IMR-90 (cell line): ENCODE measurements around the gene TRIML1. TPM values are rescaled to one million over a fixed set of nuclear protein-coding genes. Genes with fewer than 3 reads are reported as not detected.

Source experiments
- ATAC-seq: fragments of 200-7000 bp; cut with Tn5 transposase; 2 replicates; pipeline ENCODE4 v1.9.1; 2020; ENCODE audit warnings: low read depth, mild to moderate bottlenecking, moderate library complexity
- BruUV-seq: library from RNA; stranded (reverse); fragments of 400-500 nt; replicated peaks from 2 replicates; lab custom pipeline; 2021; lab: Mats Ljungman, UMichigan
- CTCF ChIA-PET: fragments of 300-600 bp; formaldehyde crosslinking; extraction: SDS; loops from one replicate; lab custom pipeline; 2021; ENCODE audit warnings: antibody characterized with exemption; lab: Yijun Ruan, JAX
- POLR2A ChIA-PET: fragments of 300-600 bp; sonication (Branson Sonifier 250); formaldehyde crosslinking; loops from one replicate; lab custom pipeline; 2022; ENCODE audit warnings: antibody characterized with exemption; ENCODE audit not compliant: unreplicated experiment; lab: Charles Lee
- DNase-seq: peaks from one replicate; pipeline ENCODE4 v3.0.0; 2013
- H2AFZ ChIP-seq: replicated peaks from 2 replicates; pipeline ENCODE3; 2013; ENCODE audit warnings: low read length, mild to moderate bottlenecking; ENCODE audit not compliant: poor library complexity
- H2AK5ac ChIP-seq: 2 replicates; pipeline ENCODE4 v1.6.1; 2013; ENCODE audit warnings: low read depth, low read length, inconsistent platforms
- H2AK9ac ChIP-seq: replicated peaks from 2 replicates; pipeline ENCODE3; 2013; ENCODE audit warnings: mild to moderate bottlenecking, low read depth, low read length, moderate library complexity; ENCODE audit not compliant: poor library complexity
- H2BK120ac ChIP-seq: 2 replicates; pipeline ENCODE4 v1.6.1; 2013; ENCODE audit warnings: low read depth, low read length, inconsistent platforms
- H2BK15ac ChIP-seq: 3 replicates; pipeline ENCODE4 v1.6.1; 2013; ENCODE audit warnings: low read depth, low read length, inconsistent platforms
- H2BK20ac ChIP-seq: 2 replicates; pipeline ENCODE4 v1.6.1; 2013; ENCODE audit warnings: low read depth, mild to moderate bottlenecking, inconsistent platforms, low read length, moderate library complexity
- H2BK5ac ChIP-seq: 2 replicates; pipeline ENCODE4 v1.6.1; 2013; ENCODE audit warnings: mild to moderate bottlenecking, low read depth, low read length, inconsistent platforms; ENCODE audit not compliant: poor library complexity, severe bottlenecking
- H3K14ac ChIP-seq: replicated peaks from 2 replicates; pipeline ENCODE4 v1.6.1; 2013; ENCODE audit warnings: low read depth, low read length, inconsistent platforms
- H3K18ac ChIP-seq: 2 replicates; pipeline ENCODE4 v1.6.1; 2013; ENCODE audit warnings: low read depth, low read length, control low read depth
- H3K23ac ChIP-seq: 2 replicates; pipeline ENCODE4 v1.6.1; 2013; ENCODE audit warnings: low read depth, low read length, inconsistent platforms
- H3K27ac ChIP-seq: 2 replicates; pipeline ENCODE4 v1.5.1; 2013; ENCODE audit warnings: mild to moderate bottlenecking, control low read depth, low read length; ENCODE audit not compliant: insufficient read depth
- H3K27me3 ChIP-seq: 2 replicates; pipeline ENCODE4 v1.6.1; 2013; ENCODE audit warnings: low read length; ENCODE audit not compliant: control insufficient read depth, insufficient read depth
- H3K36me3 ChIP-seq: 2 replicates; pipeline ENCODE4 v1.6.1; 2013; ENCODE audit warnings: low read length, mixed read lengths; ENCODE audit not compliant: control insufficient read depth, insufficient read depth
- H3K4ac ChIP-seq: 2 replicates; pipeline ENCODE4 v1.6.1; 2013; ENCODE audit warnings: low read depth, low read length, inconsistent platforms
- H3K4me1 ChIP-seq: 2 replicates; pipeline ENCODE4 v1.6.1; 2013; ENCODE audit warnings: low read length, mixed read lengths; ENCODE audit not compliant: control insufficient read depth, insufficient read depth
- H3K4me2 ChIP-seq: 2 replicates; pipeline ENCODE4 v1.6.1; 2013; ENCODE audit warnings: low read depth, mild to moderate bottlenecking, control low read depth, low read length, moderate library complexity
- H3K4me3 ChIP-seq: 2 replicates; pipeline ENCODE4 v1.5.1; 2013; ENCODE audit warnings: low read depth, mild to moderate bottlenecking, control low read depth, low read length, moderate library complexity; ENCODE audit not compliant: insufficient read depth
- H3K56ac ChIP-seq: 2 replicates; pipeline ENCODE4 v1.6.1; 2013; ENCODE audit warnings: low read length, inconsistent platforms; ENCODE audit not compliant: insufficient read depth; ENCODE audit errors: extremely low read depth
- H3K79me1 ChIP-seq, 2 experiments: 2 replicates each; pipeline ENCODE4 v1.6.1; 2013; ENCODE audit warnings: low read length in 2 of 2, inconsistent platforms in 1 of 2, low read depth in 1 of 2
- H3K9ac ChIP-seq: 2 replicates; pipeline ENCODE4 v1.6.1; 2013; ENCODE audit warnings: low read depth, low read length, control low read depth
- H3K9me1 ChIP-seq: 2 replicates; pipeline ENCODE4 v1.6.1; 2013; ENCODE audit warnings: low read length, inconsistent platforms; ENCODE audit not compliant: insufficient read depth
- H3K9me3 ChIP-seq: 2 replicates; pipeline ENCODE4 v1.6.1; 2013; ENCODE audit warnings: low read length; ENCODE audit not compliant: control insufficient read depth, insufficient read depth
- H4K20me1 ChIP-seq: 2 replicates; pipeline ENCODE4 v1.6.1; 2013; ENCODE audit warnings: low read length, inconsistent platforms; ENCODE audit not compliant: insufficient read depth
- H4K5ac ChIP-seq: 2 replicates; pipeline ENCODE4 v1.6.1; 2013; ENCODE audit warnings: mild to moderate bottlenecking, low read depth, low read length, control low read depth
- H4K8ac ChIP-seq, 2 experiments: 2 replicates each; pipeline ENCODE4 v1.6.1; 2013; ENCODE audit warnings: low read depth in 2 of 2, low read length in 2 of 2, control low read depth in 1 of 2, inconsistent platforms in 1 of 2
- H4K91ac ChIP-seq: 2 replicates; pipeline ENCODE4 v1.6.1; 2013; ENCODE audit warnings: low read depth, low read length, inconsistent platforms; ENCODE audit not compliant: insufficient read depth
- BHLHE40 ChIP-seq: fragments of 150-350 bp; IDR thresholded peaks from 2 replicates; pipeline ENCODE4 v1.6.1; 2016; ENCODE audit warnings: mild to moderate bottlenecking, low read depth, low read length
- CEBPB ChIP-seq: IDR thresholded peaks from 2 replicates; pipeline ENCODE4 v1.6.1; 2012; ENCODE audit warnings: low read depth, low read length, improper control_type of control experiment
- CHD1 ChIP-seq: IDR thresholded peaks from 2 replicates; pipeline ENCODE4 v1.6.1; 2012; ENCODE audit warnings: low read depth, low read length, improper control_type of control experiment
- FOS ChIP-seq: fragments of 150-350 bp; IDR thresholded peaks from 2 replicates; pipeline ENCODE4 v1.6.1; 2016; ENCODE audit warnings: low read depth, low read length
- MAFK ChIP-seq: IDR thresholded peaks from 2 replicates; pipeline ENCODE4 v1.6.1; 2012; ENCODE audit warnings: low read depth, low read length, improper control_type of control experiment
- MAZ ChIP-seq: IDR thresholded peaks from 2 replicates; pipeline ENCODE4 v1.6.1; 2012; ENCODE audit warnings: low read depth, mild to moderate bottlenecking, low read length, improper control_type of control experiment, moderate library complexity, borderline replicate concordance
- MXI1 ChIP-seq: IDR thresholded peaks from 2 replicates; pipeline ENCODE4 v1.6.1; 2012; ENCODE audit warnings: low read depth, mild to moderate bottlenecking, low read length, moderate library complexity, borderline replicate concordance
- NFE2L2 ChIP-seq: fragments of 150-350 bp; IDR thresholded peaks from 2 replicates; pipeline ENCODE4 v1.6.1; 2016; ENCODE audit warnings: low read depth, mild to moderate bottlenecking, low read length
- POLR2A ChIP-seq: IDR thresholded peaks from 2 replicates; pipeline ENCODE4 v1.6.1; 2012; ENCODE audit warnings: mild to moderate bottlenecking, low read depth, low read length
- RAD21 ChIP-seq: IDR thresholded peaks from 2 replicates; pipeline ENCODE4 v1.6.1; 2012; ENCODE audit warnings: low read length, improper control_type of control experiment
- RCOR1 ChIP-seq: IDR thresholded peaks from 2 replicates; pipeline ENCODE4 v1.6.1; 2012; ENCODE audit warnings: mild to moderate bottlenecking, low read length, improper control_type of control experiment; ENCODE audit not compliant: insufficient replicate concordance
- RFX5 ChIP-seq: IDR thresholded peaks from 2 replicates; pipeline ENCODE4 v1.8.0; 2012; ENCODE audit warnings: low read depth, mild to moderate bottlenecking, low read length, moderate library complexity
- SMC3 ChIP-seq: fragments of 150-350 bp; IDR thresholded peaks from 2 replicates; pipeline ENCODE4 v1.6.1; 2016; ENCODE audit warnings: low read depth, mild to moderate bottlenecking, antibody characterized with exemption, low read length, moderate library complexity
- WGBS, 2 experiments: methylation state at CpG; one replicate each; pipeline versions ENCODE4 v1.1.5 to v1.1.7; 2013; ENCODE audit warnings: missing lambda C conversion rate in 2 of 2; ENCODE audit not compliant: insufficient read length in 1 of 2; ENCODE audit errors: extremely low coverage in 2 of 2; 5-methylcytosine and 5-hydroxymethylcytosine counted together
- dilution Hi-C: fragments of 300-500 bp; cut with HindIII; formaldehyde crosslinking; loops from one replicate; pipeline ENCODE4 v1.14.3; 2018; ENCODE audit warnings: low sequenced_read_pairs; ENCODE audit not compliant: unreplicated experiment
- in situ Hi-C: fragments of 300-500 bp; cut with MboI; formaldehyde crosslinking; loops from 3 replicates; pipeline ENCODE4 v1.14.3; 2019; ENCODE audit warnings: low sequenced_read_pairs, inconsistent platforms, mixed read lengths
- intact Hi-C: fragments of 100-400 bp; cut with micrococcal nuclease; formaldehyde crosslinking; loops from 2 replicates; pipeline ENCODE4 v1.10.0; 2022
- polyA plus RNA-seq, 3 experiments: library from polyadenylated mRNA; depleted of rRNA; stranded (reverse); fragments of >200 nt; gene quantifications; 2 replicates each; pipeline ENCODE4 v1.2.3, GENCODE V29; 2012; ENCODE audit warnings: low replicate concordance in 1 of 3
- total RNA-seq: library from RNA; depleted of rRNA; stranded (reverse); fragments of >200 nt; gene quantifications from 2 replicates; pipeline ENCODE4 v1.2.3, GENCODE V29; 2012
- TF ChIP-seq, protein P1 (sequence below): fragments of 150-350 bp; IDR thresholded peaks from 2 replicates; pipeline ENCODE4 v1.6.1; 2017; ENCODE audit warnings: mild to moderate bottlenecking, antibody characterized with exemption, low read length, low read depth
- TF ChIP-seq, protein P2 (sequence below): conservative IDR thresholded peaks from 2 replicates; pipeline ENCODE4 v1.5.1; 2012; ENCODE audit warnings: mild to moderate bottlenecking, low read depth, low read length, improper control_type of control experiment
- TF ChIP-seq, protein P3 (sequence below): fragments of 150-350 bp; IDR thresholded peaks from 2 replicates; pipeline ENCODE4 v1.6.1; 2016; ENCODE audit warnings: low read depth, mild to moderate bottlenecking, low read length, moderate library complexity, borderline replicate concordance

Gene TRIML1
- total and polyA plus RNA-seq, 2 of the 4 experiments (the other 2 are of a cell fraction), result not detected

DNA sequence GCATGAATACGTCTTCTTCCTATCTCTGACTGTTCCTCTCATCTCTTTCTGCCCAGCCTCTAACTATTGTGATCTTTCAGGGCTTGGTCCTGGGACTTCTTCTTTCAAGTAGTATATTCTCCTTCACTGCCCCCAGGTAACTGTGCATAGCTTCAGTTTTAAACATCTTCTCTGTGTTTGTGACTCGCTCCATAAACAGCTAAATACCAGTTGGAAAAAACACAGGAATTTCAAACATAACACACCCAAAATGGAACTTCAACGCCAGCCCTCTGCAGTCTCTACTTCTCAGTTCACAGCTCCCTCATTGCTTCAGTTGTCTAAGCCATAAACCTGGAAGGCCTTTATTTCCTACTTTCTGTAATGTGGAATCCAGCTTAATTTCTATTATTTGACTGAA, 46.4 kb upstream of the TRIML1 start:
- no peak overlapping the region for H2AK9ac ChIP-seq
- dilution Hi-C loops (no loop called here), intact Hi-C loops (no loop called here), in situ Hi-C loops (no loop called here)
- no peaks in the 10 kb centered on the region for H3K79me1 ChIP-seq
- no peak overlapping the region; the same call in 1 of the 2 replicates for H3K14ac ChIP-seq
- ChIA-PET CTCF (no interaction called here), POLR2A (no interaction called here)
- no peak overlapping the region for H4K5ac ChIP-seq
- H3K56ac ChIP-seq, result no peak overlapping the region
- H3K18ac ChIP-seq, result no peak overlapping the region
- H3K27me3 ChIP-seq, result no peaks in the 10 kb centered on the region
- H3K9ac ChIP-seq, result no peak overlapping the region
- H2BK5ac ChIP-seq, result no peak overlapping the region
- H3K36me3 ChIP-seq, result no peaks in the 10 kb centered on the region
- DNase-seq (peak; percentile 20), ATAC-seq (peak; percentile 56)
- H3K9me1 ChIP-seq, result peaks cover 4% of the 10 kb centered on the region; the same call in 1 of the 2 replicates
- no peak overlapping the region for H3K4me3 ChIP-seq
- no peak overlapping the region; the same call in none of the 2 replicates for H3K4ac ChIP-seq
- H4K8ac ChIP-seq, result peak overlapping the region in 1 of 2 experiments; percentile 53; a peak in 1 of 4 replicates
- no peaks in the 10 kb centered on the region for H3K4me1 ChIP-seq
- H2BK120ac ChIP-seq, result peak overlapping the region; percentile 80
- no peaks in the 10 kb centered on the region for H4K20me1 ChIP-seq
- peak overlapping the region; percentile 28; the same call in 1 of the 2 replicates for H2AK5ac ChIP-seq
- H3K4me2 ChIP-seq, result no peak overlapping the region
- H3K9me3 ChIP-seq, result no peaks in the 10 kb centered on the region
- TF ChIP-seq FOS (no peak), NFE2L2 (no peak), RCOR1 (no peak), MXI1 (no peak), RAD21 (no peak), POLR2A (no peak), RFX5 (no peak), BHLHE40 (no peak), CHD1 (no peak), SMC3 (no peak), MAZ (no peak), MAFK (no peak), CEBPB (no peak)
- TF ChIP-seq, protein P1, sequence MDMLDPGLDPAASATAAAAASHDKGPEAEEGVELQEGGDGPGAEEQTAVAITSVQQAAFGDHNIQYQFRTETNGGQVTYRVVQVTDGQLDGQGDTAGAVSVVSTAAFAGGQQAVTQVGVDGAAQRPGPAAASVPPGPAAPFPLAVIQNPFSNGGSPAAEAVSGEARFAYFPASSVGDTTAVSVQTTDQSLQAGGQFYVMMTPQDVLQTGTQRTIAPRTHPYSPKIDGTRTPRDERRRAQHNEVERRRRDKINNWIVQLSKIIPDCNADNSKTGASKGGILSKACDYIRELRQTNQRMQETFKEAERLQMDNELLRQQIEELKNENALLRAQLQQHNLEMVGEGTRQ, result no peak
- TF ChIP-seq, protein P2, sequence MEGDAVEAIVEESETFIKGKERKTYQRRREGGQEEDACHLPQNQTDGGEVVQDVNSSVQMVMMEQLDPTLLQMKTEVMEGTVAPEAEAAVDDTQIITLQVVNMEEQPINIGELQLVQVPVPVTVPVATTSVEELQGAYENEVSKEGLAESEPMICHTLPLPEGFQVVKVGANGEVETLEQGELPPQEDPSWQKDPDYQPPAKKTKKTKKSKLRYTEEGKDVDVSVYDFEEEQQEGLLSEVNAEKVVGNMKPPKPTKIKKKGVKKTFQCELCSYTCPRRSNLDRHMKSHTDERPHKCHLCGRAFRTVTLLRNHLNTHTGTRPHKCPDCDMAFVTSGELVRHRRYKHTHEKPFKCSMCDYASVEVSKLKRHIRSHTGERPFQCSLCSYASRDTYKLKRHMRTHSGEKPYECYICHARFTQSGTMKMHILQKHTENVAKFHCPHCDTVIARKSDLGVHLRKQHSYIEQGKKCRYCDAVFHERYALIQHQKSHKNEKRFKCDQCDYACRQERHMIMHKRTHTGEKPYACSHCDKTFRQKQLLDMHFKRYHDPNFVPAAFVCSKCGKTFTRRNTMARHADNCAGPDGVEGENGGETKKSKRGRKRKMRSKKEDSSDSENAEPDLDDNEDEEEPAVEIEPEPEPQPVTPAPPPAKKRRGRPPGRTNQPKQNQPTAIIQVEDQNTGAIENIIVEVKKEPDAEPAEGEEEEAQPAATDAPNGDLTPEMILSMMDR, result no peak
- TF ChIP-seq, protein P3, sequence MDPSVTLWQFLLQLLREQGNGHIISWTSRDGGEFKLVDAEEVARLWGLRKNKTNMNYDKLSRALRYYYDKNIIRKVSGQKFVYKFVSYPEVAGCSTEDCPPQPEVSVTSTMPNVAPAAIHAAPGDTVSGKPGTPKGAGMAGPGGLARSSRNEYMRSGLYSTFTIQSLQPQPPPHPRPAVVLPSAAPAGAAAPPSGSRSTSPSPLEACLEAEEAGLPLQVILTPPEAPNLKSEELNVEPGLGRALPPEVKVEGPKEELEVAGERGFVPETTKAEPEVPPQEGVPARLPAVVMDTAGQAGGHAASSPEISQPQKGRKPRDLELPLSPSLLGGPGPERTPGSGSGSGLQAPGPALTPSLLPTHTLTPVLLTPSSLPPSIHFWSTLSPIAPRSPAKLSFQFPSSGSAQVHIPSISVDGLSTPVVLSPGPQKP, result no peak
- H3K27ac ChIP-seq, result no peak overlapping the region
- 88% methylated on average over 1 of the region's 3 CpGs; no CpG with 5 or more reads in 1 of the 2 experiments for WGBS, 2 experiments
- H2BK20ac ChIP-seq, result peak overlapping the region; percentile 69
- no TSS peak for BruUV-seq
- peak overlapping the region; percentile 58; the same call in 1 of the 2 replicates for H4K91ac ChIP-seq
- H2BK15ac ChIP-seq, result peak overlapping the region; percentile 44; the same call in 1 of the 3 replicates
- H2AFZ ChIP-seq, result no peak overlapping the region
- H3K23ac ChIP-seq, result no peak overlapping the region
